Measurements from ENCODE around the gene SLC9A6. TPM values are rescaled to one million over a fixed set of nuclear protein-coding genes. Genes with fewer than 3 reads are reported as not detected.

SLC9A6 gene
- total RNA-seq (10 to 100 TPM; 16.8 to 19.8 (median 18.6) TPM), polyA plus RNA-seq (16.0 TPM)
- long read RNA-seq, donor 1, full-length matches to known transcripts: 28 of 43 reads
- long read RNA-seq, donor 1, partial matches to known transcripts: 3 of 43 reads
- long read RNA-seq, donor 1, other reads (novel, unspliced or antisense): 12 of 43 reads
- long read RNA-seq, donor 2, full-length matches to known transcripts: 9 of 12 reads
- long read RNA-seq, donor 2, partial matches to known transcripts: 0 of 12 reads
- long read RNA-seq, donor 2, other reads (novel, unspliced or antisense): 3 of 12 reads
- long read RNA-seq, donor 3, full-length matches to known transcripts: 61 of 102 reads
- long read RNA-seq, donor 3, partial matches to known transcripts: 6 of 102 reads
- long read RNA-seq, donor 3, other reads (novel, unspliced or antisense): 35 of 102 reads
- long read RNA-seq, donor 4, full-length matches to known transcripts: 10 of 12 reads
- long read RNA-seq, donor 4, partial matches to known transcripts: 0 of 12 reads
- long read RNA-seq, donor 4, other reads (novel, unspliced or antisense): 2 of 12 reads

GRCh38 chrX:135985157-135985972 lies at the start of gene SLC9A6:
Gene SLC9A6, plus strand, starts transcription at chrX:135985435. Its CDS starts 224 bp downstream, at chrX:135985659.
- no peaks in the 10 kb centered on the region for H3K9me3 ChIP-seq (ENCODE audit: control insufficient read depth, low read length)
- H3K4me3 ChIP-seq (ENCODE audit: low read length): peak within 1 kb of the TSS; percentile 84
- peak; percentile 98 for ATAC-seq
- intact Hi-C loops (cut with DNase I): no loop called here
- no peaks in the 10 kb centered on the region for H3K4me1 ChIP-seq (ENCODE audit: control insufficient read depth, insufficient read depth, low read length)
- WGBS: 0% methylated on average over 63 of the region's 68 CpGs
- peak; percentile 76 to 90 (median 90) for DNase-seq
- H3K27ac ChIP-seq (ENCODE audit: low read length): peak within 1 kb of the TSS; percentile 95
- H3K27me3 ChIP-seq (ENCODE audit: control insufficient read depth, insufficient read depth): no peaks in the 10 kb centered on the region

- intact Hi-C loops (cut with DNase I): no loop called here
- WGBS: 95% methylated on average over 2 of the region's 2 CpGs
- no peak for ATAC-seq
- no peak for DNase-seq
- Histone ChIP-seq H3K4me3 (ENCODE audit: low read length) (no peak overlapping the region), H3K27me3 (ENCODE audit: control insufficient read depth, insufficient read depth) (no peaks in the 10 kb centered on the region), H3K9me3 (ENCODE audit: control insufficient read depth, low read length) (no peaks in the 10 kb centered on the region), H3K27ac (ENCODE audit: low read length) (no peak overlapping the region), H3K4me1 (ENCODE audit: control insufficient read depth, insufficient read depth, low read length) (no peaks in the 10 kb centered on the region)
Observed at GRCh38 chrX:135944486-135944885, 40.7 kb upstream of the SLC9A6 start.

GRCh38 chrX:135951291-135951690 lies 33.9 kb upstream of the SLC9A6 start:
- no peaks in the 10 kb centered on the region for H3K4me1 ChIP-seq (ENCODE audit: control insufficient read depth, insufficient read depth, low read length)
- intact Hi-C loops (cut with DNase I): no loop called here
- DNase-seq (no peak), ATAC-seq (no peak)
- no peak overlapping the region for H3K4me3 ChIP-seq (ENCODE audit: low read length)
- H3K27me3 ChIP-seq (ENCODE audit: control insufficient read depth, insufficient read depth): no peaks in the 10 kb centered on the region
- no peaks in the 10 kb centered on the region for H3K9me3 ChIP-seq (ENCODE audit: control insufficient read depth, low read length)
- WGBS: 93% methylated on average over 4 of the region's 4 CpGs
- no peak overlapping the region for H3K27ac ChIP-seq (ENCODE audit: low read length)

GRCh38 chrX:135973025-135973547 lies 12.1 kb upstream of the SLC9A6 start:
- Histone ChIP-seq H3K4me1 (ENCODE audit: control insufficient read depth, insufficient read depth, low read length) (no peaks in the 10 kb centered on the region), H3K27ac (ENCODE audit: low read length) (peak overlapping the region; percentile 100), H3K9me3 (ENCODE audit: control insufficient read depth, low read length) (no peaks in the 10 kb centered on the region), H3K4me3 (ENCODE audit: low read length) (peak overlapping the region; percentile 63), H3K27me3 (ENCODE audit: control insufficient read depth, insufficient read depth) (no peaks in the 10 kb centered on the region)
- DNase-seq: no peak
- intact Hi-C loops (cut with DNase I): no loop called here
- 2% methylated on average over 10 of the region's 10 CpGs for WGBS
- ATAC-seq: peak; percentile 36 to 53

GRCh38 chrX:135973548-135974278 lies 11.5 kb upstream of the SLC9A6 start, which contains the start of gene MMGT1:
Gene MMGT1, minus strand, starts transcription at chrX:135973988. Its CDS starts 313 bp downstream, at chrX:135973675.
- Histone ChIP-seq H3K4me3 (ENCODE audit: low read length) (peak within 1 kb of the TSS; percentile 63), H3K27me3 (ENCODE audit: control insufficient read depth, insufficient read depth) (no peaks in the 10 kb centered on the region), H3K4me1 (ENCODE audit: control insufficient read depth, insufficient read depth, low read length) (no peaks in the 10 kb centered on the region), H3K9me3 (ENCODE audit: control insufficient read depth, low read length) (no peaks in the 10 kb centered on the region), H3K27ac (ENCODE audit: low read length) (peak within 1 kb of the TSS; percentile 100)
- intact Hi-C loops (cut with DNase I): no loop called here
- WGBS: under 1% methylated on average over 57 of the region's 65 CpGs
- peak; percentile 82 to 94 (median 91) for DNase-seq
- peak; percentile 94 for ATAC-seq

GRCh38 chrX:135974279-135974856 lies 10.9 kb upstream of the SLC9A6 start:
- no peaks in the 10 kb centered on the region for H3K4me1 ChIP-seq (ENCODE audit: control insufficient read depth, insufficient read depth, low read length)
- DNase-seq: peak; percentile 79 to 92 (median 88)
- peak; percentile 74 to 81 for ATAC-seq
- intact Hi-C loops (cut with DNase I): no loop called here
- H3K9me3 ChIP-seq (ENCODE audit: control insufficient read depth, low read length): no peaks in the 10 kb centered on the region
- no peaks in the 10 kb centered on the region for H3K27me3 ChIP-seq (ENCODE audit: control insufficient read depth, insufficient read depth)
- WGBS: 4% methylated on average over 24 of the region's 32 CpGs
- H3K4me3 ChIP-seq (ENCODE audit: low read length): peak overlapping the region; percentile 63
- peak overlapping the region; percentile 6 for H3K27ac ChIP-seq (ENCODE audit: low read length)

- Histone ChIP-seq H3K4me1 (ENCODE audit: control insufficient read depth, insufficient read depth, low read length) (no peaks in the 10 kb centered on the region), H3K4me3 (ENCODE audit: low read length) (no peak overlapping the region), H3K27me3 (ENCODE audit: control insufficient read depth, insufficient read depth) (no peaks in the 10 kb centered on the region), H3K27ac (ENCODE audit: low read length) (no peak overlapping the region), H3K9me3 (ENCODE audit: control insufficient read depth, low read length) (no peaks in the 10 kb centered on the region)
- DNase-seq (no peak), ATAC-seq (no peak)
- WGBS: 80% methylated on average over 1 of the region's 1 CpG
- intact Hi-C loops (cut with DNase I): no loop called here
Observed at GRCh38 chrX:135975421-135975820, 9.8 kb upstream of the SLC9A6 start.

- DNase-seq: no peak
- WGBS: 72% methylated on average over 4 of the region's 4 CpGs
- no peaks in the 10 kb centered on the region for H3K27me3 ChIP-seq (ENCODE audit: control insufficient read depth, insufficient read depth)
- H3K27ac ChIP-seq (ENCODE audit: low read length): no peak overlapping the region
- H3K9me3 ChIP-seq (ENCODE audit: control insufficient read depth, low read length): no peaks in the 10 kb centered on the region
- H3K4me3 ChIP-seq (ENCODE audit: low read length): no peak overlapping the region
- H3K4me1 ChIP-seq (ENCODE audit: control insufficient read depth, insufficient read depth, low read length): no peaks in the 10 kb centered on the region
- ATAC-seq: no peak
- intact Hi-C loops (cut with DNase I): no loop called here
Observed at GRCh38 chrX:135977611-135978010, 7.6 kb upstream of the SLC9A6 start.

- Histone ChIP-seq H3K27ac (ENCODE audit: low read length) (no peak overlapping the region), H3K27me3 (ENCODE audit: control insufficient read depth, insufficient read depth) (no peaks in the 10 kb centered on the region), H3K4me3 (ENCODE audit: low read length) (no peak overlapping the region), H3K9me3 (ENCODE audit: control insufficient read depth, low read length) (no peaks in the 10 kb centered on the region), H3K4me1 (ENCODE audit: control insufficient read depth, insufficient read depth, low read length) (no peaks in the 10 kb centered on the region)
- ATAC-seq (no peak), DNase-seq (no peak)
- 64% methylated on average over 5 of the region's 5 CpGs for WGBS
- intact Hi-C loops (cut with DNase I): no loop called here
Observed at GRCh38 chrX:135981010-135981409, 4.2 kb upstream of the SLC9A6 start.

- H3K4me3 ChIP-seq (ENCODE audit: low read length): no peak overlapping the region
- no peaks in the 10 kb centered on the region for H3K9me3 ChIP-seq (ENCODE audit: control insufficient read depth, low read length)
- H3K27ac ChIP-seq (ENCODE audit: low read length): no peak overlapping the region
- H3K27me3 ChIP-seq (ENCODE audit: control insufficient read depth, insufficient read depth): no peaks in the 10 kb centered on the region
- H3K4me1 ChIP-seq (ENCODE audit: control insufficient read depth, insufficient read depth, low read length): no peaks in the 10 kb centered on the region
- ATAC-seq (no peak), DNase-seq (no peak)
- intact Hi-C loops (cut with DNase I): no loop called here
Observed at GRCh38 chrX:135981668-135982067, 3.6 kb upstream of the SLC9A6 start.

Measured in right cardiac atrium (tissue), 5 donors.